ENCODE measurements around the gene ARF3. TPM values are rescaled to one million over a fixed set of nuclear protein-coding genes. Genes with fewer than 3 reads are reported as not detected.
A peak's percentile ranks its signal among the peaks of the same experiment; 100 is the strongest.

ARF3 gene
- total and polyA plus RNA-seq, 7 experiments from 2014 or later: 15.9 to 137 (median 52.5) TPM

GRCh38 chr12:48894271-48894670, 63.0 kb downstream of the ARF3 start:
- Histone ChIP-seq H3K4me3 (ENCODE audit: low read length) (no peak overlapping the region), H3K27ac (ENCODE audit: low read depth, low read length) (no peak overlapping the region), H3K36me3 (ENCODE audit: control insufficient read depth in 2 of 3, insufficient read depth in 3 of 3, low read length in 3 of 3) (no peaks in the 10 kb centered on the region), H3K27me3 (ENCODE audit: control insufficient read depth in 2 of 2, insufficient read depth in 2 of 2, low read length in 2 of 2) (peaks cover 0 to 4% of the 10 kb centered on the region in 2 donors), H3K9me3 (ENCODE audit: control insufficient read depth in 2 of 3, low read length in 3 of 3) (no peaks in the 10 kb centered on the region), H3K4me1 (ENCODE audit: control insufficient read depth in 2 of 2, insufficient read depth in 2 of 2, low read length in 2 of 2) (peaks cover 8% of the 10 kb centered on the region in 2 donors)
- H3K27ac Mint-ChIP-seq: no peak overlapping the region
- peaks cover 0 to 7% (median 0%) of the 10 kb centered on the region in 7 donors for H3K4me1 Mint-ChIP-seq
- no peak overlapping the region for H3K4me3 Mint-ChIP-seq
- POLR2A ChIA-PET: no interaction called here
- CTCF ChIA-PET: interaction anchor here (1.0 to 1.2 kb wide), 2 partner anchors 10 to 41 kb away, joined by 3 to 7 read pairs; a partner anchor contains a TSS
- intact Hi-C loops (cut with micrococcal nuclease): no loop called here
- H3K9me3 Mint-ChIP-seq: no peaks in the 10 kb centered on the region
- peaks cover 12 to 46% (median 15%) of the 10 kb centered on the region in 5 donors for H3K27me3 Mint-ChIP-seq
- H3K36me3 Mint-ChIP-seq: no peaks in the 10 kb centered on the region
- ATAC-seq: no peak
- DNase-seq: no peak

- no peaks in the 10 kb centered on the region for H3K36me3 Mint-ChIP-seq
These were observed 66.4 kb downstream of the ARF3 start for GRCh38 chr12:48890657-48891418.

GRCh38 chr12:48889679-48890078, 67.6 kb downstream of the ARF3 start:
- H3K9me3 Mint-ChIP-seq: no peaks in the 10 kb centered on the region
- no peak overlapping the region for H3K27ac ChIP-seq (ENCODE audit: low read depth, low read length)
- peaks cover 0 to 4% of the 10 kb centered on the region in 2 donors for H3K27me3 ChIP-seq (ENCODE audit: control insufficient read depth in 2 of 2, insufficient read depth in 2 of 2, low read length in 2 of 2)
- peaks cover 8% of the 10 kb centered on the region in 2 donors for H3K4me1 ChIP-seq (ENCODE audit: control insufficient read depth in 2 of 2, insufficient read depth in 2 of 2, low read length in 2 of 2)
- ChIA-PET POLR2A (interaction anchor here (0.7 to 3.8 kb wide), 2 partner anchors 37 to 734 kb away, joined by 6 to 31 read pairs; partner anchors contain the start of gene DDX23), CTCF (interaction anchor here (0.9 to 5.2 kb wide), 11 partner anchors 13 to 63 kb away, joined by 3 to 78 read pairs (median 6); partner anchors contain the start of genes DDX23 and RND1)
- H3K36me3 ChIP-seq (ENCODE audit: control insufficient read depth in 2 of 3, insufficient read depth in 3 of 3, low read length in 3 of 3): no peaks in the 10 kb centered on the region
- ATAC-seq (no peak), DNase-seq (no peak)
- H3K27ac Mint-ChIP-seq: peak overlapping the region in 1 of 9 donors; percentile 28
- H3K27me3 Mint-ChIP-seq: peaks cover 12 to 27% (median 15%) of the 10 kb centered on the region in 5 donors
- H3K4me3 ChIP-seq (ENCODE audit: low read length): no peak overlapping the region
- no peak overlapping the region for H3K4me3 Mint-ChIP-seq
- H3K36me3 Mint-ChIP-seq: no peaks in the 10 kb centered on the region
- peaks cover 0 to 10% (median 0%) of the 10 kb centered on the region in 7 donors for H3K4me1 Mint-ChIP-seq
- H3K9me3 ChIP-seq (ENCODE audit: control insufficient read depth in 2 of 3, low read length in 3 of 3): no peaks in the 10 kb centered on the region
- intact Hi-C loops (cut with micrococcal nuclease): loop anchor here (1.0 kb wide), 3 partner anchors 36 to 70 kb away; no protein-coding TSS in a partner anchor

More at GRCh38 chr12:48890657-48891418, 66.4 kb downstream of the ARF3 start:
- H3K36me3 ChIP-seq (ENCODE audit: control insufficient read depth in 2 of 3, insufficient read depth in 3 of 3, low read length in 3 of 3): no peaks in the 10 kb centered on the region
- Mint-ChIP-seq H3K4me1 (peaks cover 0 to 10% (median 0%) of the 10 kb centered on the region in 7 donors), H3K9me3 (no peaks in the 10 kb centered on the region), H3K27ac (peak overlapping the region in 1 of 9 donors; percentile 65), H3K27me3 (peaks cover 12 to 30% (median 15%) of the 10 kb centered on the region in 5 donors), H3K4me3 (peak overlapping the region in 4 of 10 donors; percentile 2 to 39 (median 16))
- DNase-seq (peak; percentile 51 to 79 (median 64)), ATAC-seq (peak; percentile 97)
- no peaks in the 10 kb centered on the region for H3K9me3 ChIP-seq (ENCODE audit: control insufficient read depth in 2 of 3, low read length in 3 of 3)
- intact Hi-C loops (cut with micrococcal nuclease): loop anchor here (1.0 kb wide), 3 partner anchors 38 to 72 kb away; no protein-coding TSS in a partner anchor
- no peak overlapping the region for H3K4me3 ChIP-seq (ENCODE audit: low read length)
- no peak overlapping the region for H3K27ac ChIP-seq (ENCODE audit: low read depth, low read length)
- peaks cover 8% of the 10 kb centered on the region in 2 donors for H3K4me1 ChIP-seq (ENCODE audit: control insufficient read depth in 2 of 2, insufficient read depth in 2 of 2, low read length in 2 of 2)
- peaks cover 0 to 4% of the 10 kb centered on the region in 2 donors for H3K27me3 ChIP-seq (ENCODE audit: control insufficient read depth in 2 of 2, insufficient read depth in 2 of 2, low read length in 2 of 2)
- ChIA-PET CTCF (interaction anchor here (0.6 to 5.2 kb wide), 15 partner anchors 12 to 1751 kb away, joined by 3 to 78 read pairs (median 4); partner anchors contain the start of genes DDX23 and RND1), POLR2A (interaction anchor here (0.7 to 3.8 kb wide), 4 partner anchors 9 to 735 kb away, joined by 3 to 31 read pairs (median 5); partner anchors contain the start of gene DDX23)

Other genes with a start within 250 kb of the ARF3 start
- gene CCNT1, start 240.8 kb downstream of the ARF3 start, total RNA-seq: 100 to 1,000 TPM in 1 of 5 experiments, 10 to 100 TPM in 4; 62.5 to 127 (median 76.6) TPM
- gene CCNT1, start 240.8 kb downstream of the ARF3 start, polyA plus RNA-seq: 10 to 100 TPM; 11.7 to 23.8 TPM
- gene ADCY6, start 168.4 kb downstream of the ARF3 start, total RNA-seq: under 1 TPM in 3 of 5 experiments, not detected in 2; 0.07 to 0.22 (median 0.08) TPM
- not detected for gene ADCY6, start 168.4 kb downstream of the ARF3 start, polyA plus RNA-seq
- 10 to 100 TPM in 1 of 5 experiments, 1 to 10 TPM in 4; 2.2 to 14.7 (median 5.5) TPM for gene CACNB3, start 139.0 kb downstream of the ARF3 start, total RNA-seq
- gene CACNB3, start 139.0 kb downstream of the ARF3 start, polyA plus RNA-seq: 1 to 10 TPM in 1 of 2 donors, under 1 TPM in 1; 0.89 to 1.5 TPM
- gene DDX23, start 105.3 kb downstream of the ARF3 start, total RNA-seq: 100 to 1,000 TPM in 3 of 5 experiments, 10 to 100 TPM in 2; 84.0 to 160 (median 127) TPM
- gene DDX23, start 105.3 kb downstream of the ARF3 start, polyA plus RNA-seq: 10 to 100 TPM; 32.8 to 65.6 TPM
- gene RND1, start 91.6 kb downstream of the ARF3 start, total RNA-seq: 10 to 100 TPM in 1 of 5 experiments, 1 to 10 TPM in 4; 1.1 to 13.5 (median 2.3) TPM
- under 1 TPM; 0.17 to 0.94 TPM for gene RND1, start 91.6 kb downstream of the ARF3 start, polyA plus RNA-seq
- gene FKBP11, start 32.0 kb downstream of the ARF3 start, total RNA-seq: 10 to 100 TPM; 40.3 to 55.7 (median 48.5) TPM
- gene FKBP11, start 32.0 kb downstream of the ARF3 start, polyA plus RNA-seq: 10 to 100 TPM; 74.2 to 83.7 TPM
- gene WNT10B, start 14.2 kb upstream of the ARF3 start, total RNA-seq: 10 to 100 TPM in 1 of 5 experiments, 1 to 10 TPM in 4; 1.8 to 10.7 (median 7.5) TPM
- gene WNT10B, start 14.2 kb upstream of the ARF3 start, polyA plus RNA-seq: under 1 TPM; 0.07 to 0.15 TPM
- 1 to 10 TPM in 1 of 5 experiments, under 1 TPM in 3, not detected in 1; 0.30 to 1.5 (median 0.49) TPM for gene WNT1, start 20.8 kb upstream of the ARF3 start, total RNA-seq
- under 1 TPM in 1 of 2 donors, not detected in 1; 0.24 TPM for gene WNT1, start 20.8 kb upstream of the ARF3 start, polyA plus RNA-seq
- under 1 TPM in 3 of 5 experiments, not detected in 2; 0.19 to 0.71 (median 0.27) TPM for gene DDN, start 41.9 kb upstream of the ARF3 start, total RNA-seq
- not detected for gene DDN, start 41.9 kb upstream of the ARF3 start, polyA plus RNA-seq
- 10 to 100 TPM; 34.0 to 74.4 (median 50.6) TPM for gene PRKAG1, start 61.3 kb upstream of the ARF3 start, total RNA-seq
- gene PRKAG1, start 61.3 kb upstream of the ARF3 start, polyA plus RNA-seq: 10 to 100 TPM; 39.4 to 49.6 TPM
- 100 to 1,000 TPM; 129 to 167 (median 151) TPM for gene KMT2D, start 103.3 kb upstream of the ARF3 start, total RNA-seq
- gene KMT2D, start 103.3 kb upstream of the ARF3 start, polyA plus RNA-seq: 10 to 100 TPM in 1 of 2 donors, 1 to 10 TPM in 1; 6.6 to 26.4 TPM
- 1 to 10 TPM; 1.8 to 9.4 (median 3.3) TPM for gene RHEBL1, start 112.5 kb upstream of the ARF3 start, total RNA-seq
- gene RHEBL1, start 112.5 kb upstream of the ARF3 start, polyA plus RNA-seq: 1 to 10 TPM; 1.8 to 3.8 TPM
- under 1 TPM; 0.24 to 0.91 (median 0.76) TPM for gene DHH, start 137.3 kb upstream of the ARF3 start, total RNA-seq
- not detected for gene DHH, start 137.3 kb upstream of the ARF3 start, polyA plus RNA-seq
- 100 to 1,000 TPM in 4 of 5 experiments, 10 to 100 TPM in 1; 67.4 to 328 (median 263) TPM for gene LMBR1L, start 153.4 kb upstream of the ARF3 start, total RNA-seq
- gene LMBR1L, start 153.4 kb upstream of the ARF3 start, polyA plus RNA-seq: 10 to 100 TPM; 40.7 to 58.6 TPM
- 1,000 to 10,000 TPM in 1 of 5 experiments, 100 to 1,000 TPM in 4; 124 to 1,463 (median 279) TPM for gene TUBA1B, start 173.9 kb upstream of the ARF3 start, total RNA-seq
- 100 to 1,000 TPM; 473 to 648 TPM for gene TUBA1B, start 173.9 kb upstream of the ARF3 start, polyA plus RNA-seq
- 100 to 1,000 TPM in 2 of 5 experiments, 10 to 100 TPM in 3; 61.8 to 492 (median 98.8) TPM for gene TUBA1A, start 231.6 kb upstream of the ARF3 start, total RNA-seq
- 100 to 1,000 TPM; 176 to 178 TPM for gene TUBA1A, start 231.6 kb upstream of the ARF3 start, polyA plus RNA-seq

Measured in naive thymus-derived CD4-positive, alpha-beta T cell (primary cell).